ENCODE data around the gene OR5AP2. TPM values are rescaled to one million over a fixed set of nuclear protein-coding genes. Genes with fewer than 3 reads are reported as not detected.

The OR5AP2 gene
- total RNA-seq, 1 donor, result not detected

- no peak within 1 kb of the TSS for H3K4me3 ChIP-seq (ENCODE audit: insufficient read depth, low read length)
- H3K27ac ChIP-seq (ENCODE audit: low read depth, low read length), result no peak within 1 kb of the TSS
- no peaks in the 10 kb centered on the region for H3K36me3 ChIP-seq (ENCODE audit: insufficient read depth, low read length)
- peaks cover 5% of the 10 kb centered on the region for H3K9me3 ChIP-seq (ENCODE audit: low read depth, low read length)
- H3K27me3 ChIP-seq (ENCODE audit: insufficient read depth, low read length), result no peaks in the 10 kb centered on the region
- no peak within 1 kb of the TSS for H2AFZ ChIP-seq (ENCODE audit: low read length)
- no peak for TF ChIP-seq CTCF (IDR thresholded peaks at IDR 0.05; ENCODE audit: extremely low read depth, low read depth, low read length)
- H4K20me1 ChIP-seq (ENCODE audit: insufficient read depth, low read length), result no peaks in the 10 kb centered on the region
- no peak within 1 kb of the TSS for H3K4me2 ChIP-seq (ENCODE audit: insufficient read depth, low read length)
- H3K79me2 ChIP-seq (ENCODE audit: insufficient read depth, low read length), result no peaks in the 10 kb centered on the region
- DNase-seq (ENCODE audit: insufficient read length, low spot score, missing footprints), result no peak
- no peaks in the 10 kb centered on the region for H3K4me1 ChIP-seq (ENCODE audit: insufficient read depth, low read length)
Observed at GRCh38 chr11:56663386-56663785, 21.1 kb upstream of the OR5AP2 start, which contains the start of gene OR5AR1. OR5AR1 (plus strand) TSS chr11:56663686; CDS start chr11:56663686, 0 bp downstream.

- Histone ChIP-seq H3K36me3 (ENCODE audit: insufficient read depth, low read length) (no peaks in the 10 kb centered on the region), H3K4me2 (ENCODE audit: insufficient read depth, low read length) (no peak overlapping the region), H2AFZ (ENCODE audit: low read length) (no peak overlapping the region), H3K79me2 (ENCODE audit: insufficient read depth, low read length) (no peaks in the 10 kb centered on the region), H3K4me3 (ENCODE audit: insufficient read depth, low read length) (no peak overlapping the region), H4K20me1 (ENCODE audit: insufficient read depth, low read length) (no peaks in the 10 kb centered on the region), H3K4me1 (ENCODE audit: insufficient read depth, low read length) (no peaks in the 10 kb centered on the region), H3K9me3 (ENCODE audit: low read depth, low read length) (peaks cover 5% of the 10 kb centered on the region), H3K27me3 (ENCODE audit: insufficient read depth, low read length) (no peaks in the 10 kb centered on the region), H3K27ac (ENCODE audit: low read depth, low read length) (no peak overlapping the region)
- DNase-seq (ENCODE audit: insufficient read length, low spot score, missing footprints), result no peak
- TF ChIP-seq CTCF (IDR thresholded peaks at IDR 0.05; ENCODE audit: extremely low read depth, low read depth, low read length), result no peak
Observed at GRCh38 chr11:56659755-56660154, 17.5 kb upstream of the OR5AP2 start.

GRCh38 chr11:56637500-56637899, 4.7 kb downstream of the OR5AP2 start:
- H3K4me1 ChIP-seq (ENCODE audit: insufficient read depth, low read length), result no peaks in the 10 kb centered on the region
- no peak for TF ChIP-seq CTCF (IDR thresholded peaks at IDR 0.05; ENCODE audit: extremely low read depth, low read depth, low read length)

GRCh38 chr11:56636861-56637260, 5.4 kb downstream of the OR5AP2 start:
- no peak overlapping the region for H3K4me3 ChIP-seq (ENCODE audit: insufficient read depth, low read length)
- no peak overlapping the region for H3K4me2 ChIP-seq (ENCODE audit: insufficient read depth, low read length)
- no peak overlapping the region for H2AFZ ChIP-seq (ENCODE audit: low read length)
- H3K9me3 ChIP-seq (ENCODE audit: low read depth, low read length), result no peaks in the 10 kb centered on the region
- no peaks in the 10 kb centered on the region for H3K79me2 ChIP-seq (ENCODE audit: insufficient read depth, low read length)
- no peaks in the 10 kb centered on the region for H3K36me3 ChIP-seq (ENCODE audit: insufficient read depth, low read length)
- TF ChIP-seq CTCF (IDR thresholded peaks at IDR 0.05; ENCODE audit: extremely low read depth, low read depth, low read length), result no peak
- H3K4me1 ChIP-seq (ENCODE audit: insufficient read depth, low read length), result no peaks in the 10 kb centered on the region
- DNase-seq (ENCODE audit: insufficient read length, low spot score, missing footprints), result peak; percentile 17
- H3K27ac ChIP-seq (ENCODE audit: low read depth, low read length), result no peak overlapping the region
- no peaks in the 10 kb centered on the region for H3K27me3 ChIP-seq (ENCODE audit: insufficient read depth, low read length)
- H4K20me1 ChIP-seq (ENCODE audit: insufficient read depth, low read length), result no peaks in the 10 kb centered on the region

More at GRCh38 chr11:56637500-56637899, 4.7 kb downstream of the OR5AP2 start:
- no peak overlapping the region for H2AFZ ChIP-seq (ENCODE audit: low read length)
- H3K27me3 ChIP-seq (ENCODE audit: insufficient read depth, low read length), result no peaks in the 10 kb centered on the region
- H3K27ac ChIP-seq (ENCODE audit: low read depth, low read length), result no peak overlapping the region
- H4K20me1 ChIP-seq (ENCODE audit: insufficient read depth, low read length), result no peaks in the 10 kb centered on the region
- H3K9me3 ChIP-seq (ENCODE audit: low read depth, low read length), result no peaks in the 10 kb centered on the region
- no peak for DNase-seq (ENCODE audit: insufficient read length, low spot score, missing footprints)
- H3K79me2 ChIP-seq (ENCODE audit: insufficient read depth, low read length), result no peaks in the 10 kb centered on the region
- H3K4me3 ChIP-seq (ENCODE audit: insufficient read depth, low read length), result no peak overlapping the region
- H3K36me3 ChIP-seq (ENCODE audit: insufficient read depth, low read length), result no peaks in the 10 kb centered on the region
- no peak overlapping the region for H3K4me2 ChIP-seq (ENCODE audit: insufficient read depth, low read length)
